Tibial artery (tissue), 4 donors: ENCODE results near the gene ZBTB46.

Experiments
- DNase-seq, 2 donors: peaks; one replicate each; pipeline ENCODE4 v3.0.0-alpha.2; 2019
- H3K27ac ChIP-seq, 2 donors: fragments of 200-600 bp; sonication (generic) in 1 of 2; 1 replicate in 1 of 2; 2 replicates in 1 of 2; pipeline ENCODE4 v1.5.1; 2018 to 2019; ENCODE audit warnings: mild to moderate bottlenecking in 1 of 2
- H3K27me3 ChIP-seq, 2 donors: fragments of 200-600 bp; sonication (generic) in 1 of 2; one replicate each; pipeline versions ENCODE4 v1.5.1 to v1.6.0; 2016 to 2019
- H3K36me3 ChIP-seq, 3 donors: fragments of 200-600 bp; sonication (generic) in 2 of 3; one replicate each; pipeline ENCODE4 v1.5.1; 2016 to 2019; ENCODE audit warnings: mild to moderate bottlenecking in 2 of 3
- H3K4me1 ChIP-seq, 4 donors: fragments of 200-600 bp; sonication (generic) in 2 of 4; 1 replicate in 3 of 4; 2 replicates in 1 of 4; pipeline ENCODE4 v1.5.1; 2016 to 2019
- H3K4me3 ChIP-seq, 2 donors: fragments of 200-600 bp; sonication (generic) in 1 of 2; 1 replicate in 1 of 2; 2 replicates in 1 of 2; pipeline ENCODE4 v1.5.1; 2018 to 2019; ENCODE audit warnings: mild to moderate bottlenecking in 2 of 2
- H3K9me3 ChIP-seq, 3 donors: fragments of 200-600 bp; sonication (generic) in 1 of 3; one replicate each; pipeline ENCODE4 v1.5.1; 2016 to 2019
- intact Hi-C: fragments of 100-400 bp; cut with DNase I; formaldehyde crosslinking; loops from one replicate; pipeline ENCODE4 v1.15.0; 2023; ENCODE audit warnings: low total_unique reads
- TF ChIP-seq, protein P1 (sequence below), 2 experiments: fragments of 200-600 bp in 1 of 2; fragments of 450-650 bp in 1 of 2; IDR thresholded peaks; one replicate each; pipeline ENCODE4 v1.5.1; 2017 to 2019; ENCODE audit warnings: antibody characterized with exemption in 2 of 2, mild to moderate bottlenecking in 1 of 2, moderate library complexity in 1 of 2

The ZBTB46 gene

DNA sequence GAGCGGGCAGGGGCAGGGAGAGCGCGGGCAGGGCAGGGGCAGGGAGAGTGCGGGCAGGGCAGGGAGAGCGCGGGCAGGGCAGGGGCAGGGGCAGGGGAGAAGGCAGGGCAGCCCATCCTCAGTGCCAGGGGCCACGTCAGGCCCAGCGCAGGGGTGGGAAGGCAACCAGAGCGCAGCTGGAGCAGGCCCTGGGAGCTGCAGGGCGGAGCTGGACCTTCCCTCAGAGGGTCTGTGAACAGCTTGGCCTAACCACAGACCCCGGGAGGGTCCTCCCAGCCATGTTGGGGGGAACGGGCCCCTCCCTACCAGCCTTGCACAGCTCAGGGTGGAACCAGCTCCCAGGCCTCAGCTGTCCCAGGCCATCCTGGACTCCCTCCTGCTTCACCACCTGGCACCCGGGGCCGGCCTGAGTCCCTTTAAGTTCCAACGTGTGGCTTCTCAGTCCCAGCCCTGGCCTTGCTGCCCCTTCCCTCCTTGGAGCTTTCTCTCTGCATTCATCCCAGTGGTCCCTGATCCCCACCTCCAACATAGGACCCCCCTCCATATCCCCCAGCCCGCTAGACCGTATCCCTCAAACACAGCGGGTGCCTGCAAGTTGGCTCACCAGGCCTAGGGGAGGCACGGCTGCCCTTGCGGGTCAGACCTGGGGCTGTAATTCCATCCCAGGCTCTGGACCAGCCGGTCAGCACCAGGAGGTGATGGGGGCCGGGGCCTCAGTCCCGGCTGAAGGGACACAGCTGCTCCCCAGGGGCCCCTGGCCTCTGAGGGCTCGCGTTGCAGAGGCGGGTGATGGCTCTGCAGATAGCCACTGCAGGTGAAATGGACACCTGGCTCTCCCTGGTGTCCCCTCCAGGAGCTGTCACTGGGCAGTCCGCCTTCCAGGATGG, 5.6 kb upstream of the ZBTB46 start:
- Histone ChIP-seq H3K9me3 (no peaks in the 10 kb centered on the region), H3K27ac (no peak overlapping the region), H3K27me3 (peaks cover 0 to 3% of the 10 kb centered on the region in 2 donors), H3K36me3 (no peaks in the 10 kb centered on the region), H3K4me3 (no peak overlapping the region), H3K4me1 (peaks cover 0 to 25% (median 16%) of the 10 kb centered on the region in 4 donors)
- intact Hi-C loops = no loop called here
- TF ChIP-seq, protein P1, sequence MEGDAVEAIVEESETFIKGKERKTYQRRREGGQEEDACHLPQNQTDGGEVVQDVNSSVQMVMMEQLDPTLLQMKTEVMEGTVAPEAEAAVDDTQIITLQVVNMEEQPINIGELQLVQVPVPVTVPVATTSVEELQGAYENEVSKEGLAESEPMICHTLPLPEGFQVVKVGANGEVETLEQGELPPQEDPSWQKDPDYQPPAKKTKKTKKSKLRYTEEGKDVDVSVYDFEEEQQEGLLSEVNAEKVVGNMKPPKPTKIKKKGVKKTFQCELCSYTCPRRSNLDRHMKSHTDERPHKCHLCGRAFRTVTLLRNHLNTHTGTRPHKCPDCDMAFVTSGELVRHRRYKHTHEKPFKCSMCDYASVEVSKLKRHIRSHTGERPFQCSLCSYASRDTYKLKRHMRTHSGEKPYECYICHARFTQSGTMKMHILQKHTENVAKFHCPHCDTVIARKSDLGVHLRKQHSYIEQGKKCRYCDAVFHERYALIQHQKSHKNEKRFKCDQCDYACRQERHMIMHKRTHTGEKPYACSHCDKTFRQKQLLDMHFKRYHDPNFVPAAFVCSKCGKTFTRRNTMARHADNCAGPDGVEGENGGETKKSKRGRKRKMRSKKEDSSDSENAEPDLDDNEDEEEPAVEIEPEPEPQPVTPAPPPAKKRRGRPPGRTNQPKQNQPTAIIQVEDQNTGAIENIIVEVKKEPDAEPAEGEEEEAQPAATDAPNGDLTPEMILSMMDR (IDR thresholded peaks at IDR 0.05) = no peak
- DNase-seq = no peak

DNA sequence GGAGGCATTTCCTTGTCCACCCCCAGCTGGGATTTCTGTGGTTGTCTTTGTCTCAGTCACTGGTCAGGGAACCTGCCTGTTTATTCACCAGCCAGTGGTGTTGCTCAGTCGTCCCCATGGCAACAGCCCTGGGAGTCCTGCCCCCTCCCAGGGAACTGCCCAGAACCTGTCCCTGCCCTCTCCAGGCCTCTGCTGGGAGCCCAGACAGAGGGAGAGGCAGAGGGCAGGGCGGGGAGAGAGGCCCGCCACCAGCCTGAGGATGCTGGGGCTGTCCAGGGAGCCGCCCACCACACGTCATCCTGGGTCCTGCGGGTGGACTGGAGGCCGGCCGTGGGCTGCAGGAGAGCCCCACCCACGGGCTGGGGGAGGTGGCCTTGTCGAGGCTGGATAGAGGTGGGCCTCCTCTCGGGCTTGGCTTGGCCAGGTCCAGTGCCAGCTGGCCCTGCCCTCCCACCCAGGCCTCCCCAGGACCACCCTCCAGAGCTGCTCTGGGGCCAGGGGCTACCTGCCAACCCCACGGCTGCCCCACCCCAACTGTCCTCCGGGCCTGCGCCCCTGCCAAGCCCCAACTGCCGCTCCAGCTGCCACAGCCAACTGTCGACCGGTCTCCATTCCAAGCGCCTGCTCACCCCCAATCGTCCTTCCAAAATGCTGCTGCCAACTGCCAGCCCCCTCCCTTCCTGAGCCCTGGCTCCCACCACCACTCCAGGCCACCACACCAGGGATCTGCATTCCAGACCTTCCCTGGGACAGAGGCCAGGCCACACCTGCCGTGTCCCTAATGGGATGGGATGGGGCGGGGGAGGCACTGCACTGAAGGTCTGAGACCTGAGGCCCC, 4.2 kb upstream of the ZBTB46 start:
- Histone ChIP-seq H3K9me3 (no peaks in the 10 kb centered on the region), H3K27me3 (peaks cover 0 to 9% of the 10 kb centered on the region in 2 donors), H3K4me3 (no peak overlapping the region), H3K36me3 (no peaks in the 10 kb centered on the region), H3K27ac (peak overlapping the region; percentile 36 to 55), H3K4me1 (peaks cover 0 to 32% (median 21%) of the 10 kb centered on the region in 4 donors)
- intact Hi-C loops = no loop called here
- DNase-seq = peak; percentile 91 to 93
- TF ChIP-seq, protein P1 (IDR thresholded peaks at IDR 0.05) = no peak

DNA sequence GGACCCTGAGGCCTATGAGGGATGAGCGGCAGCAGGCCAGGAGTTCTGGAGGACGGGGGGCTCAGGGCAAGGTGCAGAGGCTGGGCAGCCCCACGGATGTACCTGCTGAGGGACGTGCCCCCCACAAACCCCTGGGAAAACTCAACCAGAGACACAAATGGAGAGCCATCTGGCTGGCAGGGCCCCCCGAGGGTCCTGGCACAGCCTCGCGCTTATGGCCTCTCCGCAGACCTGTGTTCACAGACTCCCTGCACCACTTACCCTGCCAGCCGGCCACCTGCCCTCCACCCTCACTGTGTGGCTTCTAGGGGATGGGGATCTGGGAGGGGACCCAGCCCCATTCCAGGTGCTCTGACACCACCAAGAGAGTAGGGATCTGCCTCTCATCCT, 3.4 kb upstream of the ZBTB46 start:
- peaks cover 0 to 16% of the 10 kb centered on the region in 2 donors for H3K27me3 ChIP-seq
- H3K36me3 ChIP-seq = no peaks in the 10 kb centered on the region
- peaks cover 0 to 37% (median 28%) of the 10 kb centered on the region in 4 donors for H3K4me1 ChIP-seq
- no peaks in the 10 kb centered on the region for H3K9me3 ChIP-seq
- TF ChIP-seq, protein P1 (IDR thresholded peaks at IDR 0.05) = no peak
- intact Hi-C loops = no loop called here
- peak overlapping the region in 1 of 2 donors; percentile 55 for H3K27ac ChIP-seq
- DNase-seq = no peak
- H3K4me3 ChIP-seq = no peak overlapping the region

DNA sequence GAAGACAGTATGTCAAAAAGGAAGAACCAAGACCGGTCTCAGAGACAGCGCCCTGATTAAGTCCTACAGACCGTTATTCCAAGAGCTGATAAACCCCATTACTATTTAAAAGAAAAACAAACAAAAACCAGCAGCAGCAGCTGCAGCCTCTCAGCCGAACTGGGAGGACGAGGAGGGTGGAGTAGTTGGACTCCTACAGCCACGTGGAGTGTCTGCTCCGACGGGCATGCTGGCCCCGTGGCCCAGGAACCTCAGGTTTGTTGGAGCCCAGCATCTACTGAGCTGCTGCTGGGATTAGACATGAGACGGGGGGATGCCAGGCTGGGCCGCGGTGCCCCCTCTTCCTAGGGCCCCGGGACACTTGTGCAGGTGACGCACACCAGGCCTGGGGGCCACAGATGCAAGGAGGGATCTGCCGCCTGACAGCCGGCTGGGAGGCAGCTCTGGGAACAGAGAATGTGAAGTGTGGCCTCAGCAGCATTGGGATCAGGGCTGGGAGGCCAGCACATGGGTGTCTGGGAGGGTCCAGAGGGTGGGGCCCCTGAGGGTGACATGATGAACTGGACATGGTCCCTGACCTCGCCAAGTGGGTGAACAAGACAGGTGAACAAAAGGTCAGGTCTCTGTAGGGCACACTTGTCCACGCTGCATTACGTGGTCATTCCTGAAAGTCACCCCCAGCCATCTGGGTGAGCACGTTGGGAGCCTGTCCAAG, 2.9 kb upstream of the ZBTB46 start:
- Histone ChIP-seq H3K27ac (peak overlapping the region in 1 of 2 donors; percentile 55), H3K27me3 (peaks cover 0 to 21% of the 10 kb centered on the region in 2 donors), H3K9me3 (no peaks in the 10 kb centered on the region), H3K4me3 (no peak overlapping the region), H3K4me1 (peaks cover 0 to 41% (median 30%) of the 10 kb centered on the region in 4 donors), H3K36me3 (no peaks in the 10 kb centered on the region)
- no peak for DNase-seq
- intact Hi-C loops = no loop called here
- TF ChIP-seq, protein P1 (IDR thresholded peaks at IDR 0.05) = no peak

DNA sequence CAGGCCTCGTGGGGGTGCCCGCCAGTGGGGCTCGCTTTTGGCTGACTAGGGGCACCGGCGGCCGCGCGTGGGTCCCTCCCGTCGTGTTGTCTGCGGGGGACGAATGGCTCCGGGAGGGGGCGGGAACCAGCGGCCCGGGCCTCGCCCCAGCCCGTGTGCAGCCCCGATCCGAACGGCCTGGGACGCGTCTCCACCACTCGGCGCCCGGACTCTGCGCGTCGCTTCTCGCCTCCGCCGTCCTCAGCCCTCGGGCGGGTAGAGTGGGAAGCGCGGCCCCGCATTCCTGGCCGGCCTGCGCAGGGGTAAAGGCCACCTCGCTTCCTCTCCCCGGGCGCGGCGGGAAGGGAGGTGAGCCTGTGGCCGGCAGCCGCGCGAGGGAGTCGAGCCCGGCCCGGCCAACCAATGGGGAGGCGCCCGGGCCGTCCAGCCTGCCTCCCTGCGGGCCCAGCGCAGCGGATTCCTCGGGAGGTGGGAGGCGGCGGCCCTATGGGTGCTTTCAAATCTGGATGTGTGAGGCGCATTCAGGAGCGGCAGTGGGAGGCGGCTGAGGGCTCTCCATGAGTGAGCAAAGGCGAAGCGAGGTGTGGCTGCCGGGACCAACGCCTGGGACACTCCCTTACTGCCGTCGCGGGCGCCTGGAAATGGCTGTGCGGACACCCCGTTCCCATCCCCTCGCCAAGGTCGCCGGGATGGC, 1.1 kb upstream of the ZBTB46 start:
- no peak for DNase-seq
- H3K4me1 ChIP-seq = peaks cover 0 to 41% (median 30%) of the 10 kb centered on the region in 4 donors
- no peaks in the 10 kb centered on the region for H3K9me3 ChIP-seq
- TF ChIP-seq, protein P1 (IDR thresholded peaks at IDR 0.05) = no peak
- peaks cover 0 to 36% of the 10 kb centered on the region in 2 donors for H3K27me3 ChIP-seq
- H3K27ac ChIP-seq = peak overlapping the region in 1 of 2 donors; percentile 20
- no peaks in the 10 kb centered on the region for H3K36me3 ChIP-seq
- intact Hi-C loops = no loop called here
- peak overlapping the region; percentile 52 to 56 for H3K4me3 ChIP-seq
